ENCODE measurements around the gene NKX3-2. TPM values are rescaled to one million over a fixed set of nuclear protein-coding genes. Genes with fewer than 3 reads are reported as not detected.

Gene NKX3-2
- total RNA-seq, 1 experiment from 2014 or later: 2.4 TPM

DNA sequence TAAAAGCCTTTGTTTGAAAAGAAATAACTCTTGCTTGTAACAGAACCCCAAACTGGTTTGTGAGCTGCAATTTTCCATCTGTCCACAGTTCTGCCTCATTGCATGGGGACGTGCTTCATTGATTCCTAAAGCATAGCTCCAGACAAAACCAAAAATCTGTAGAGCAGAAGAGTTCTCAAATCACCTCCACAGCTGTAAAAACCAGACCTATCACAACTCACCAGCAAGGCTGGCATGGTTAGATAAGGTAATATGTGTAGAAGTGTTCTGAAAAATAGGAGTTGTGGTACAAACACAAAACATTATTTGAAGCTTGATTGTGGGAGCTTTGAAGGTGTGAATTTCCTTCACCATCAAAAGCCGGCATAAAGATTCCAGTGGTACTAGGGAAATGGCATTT, 47.7 kb downstream of the NKX3-2 start:
- POLR2A ChIA-PET (ENCODE audit: low non-redundant PET): no interaction called here
- Histone ChIP-seq H3K9me3 (ENCODE audit: low read depth, low read length, poor library complexity, severe bottlenecking) (no peaks in the 10 kb centered on the region), H3K4me3 (ENCODE audit: low read depth, low read length, poor library complexity, severe bottlenecking) (no peak overlapping the region), H3K36me3 (ENCODE audit: insufficient read depth, low read length, poor library complexity, severe bottlenecking) (no peaks in the 10 kb centered on the region), H3K27ac (ENCODE audit: low read depth, low read length, poor library complexity, severe bottlenecking) (no peak overlapping the region), H3K27me3 (replicated peaks; ENCODE audit: insufficient read depth, low read depth, low read length, poor library complexity) (no peaks in the 10 kb centered on the region), H3K4me1 (ENCODE audit: insufficient read depth, low read length, poor library complexity, severe bottlenecking) (no peaks in the 10 kb centered on the region)
- BruUV-seq (replicated peaks): no TSS peak
- intact Hi-C loops (cut with micrococcal nuclease; ENCODE audit: unreplicated experiment): no loop called here
- CTCF ChIA-PET: no interaction called here
- no peak for DNase-seq (ENCODE audit: low spot score)
- TF ChIP-seq, protein P1, sequence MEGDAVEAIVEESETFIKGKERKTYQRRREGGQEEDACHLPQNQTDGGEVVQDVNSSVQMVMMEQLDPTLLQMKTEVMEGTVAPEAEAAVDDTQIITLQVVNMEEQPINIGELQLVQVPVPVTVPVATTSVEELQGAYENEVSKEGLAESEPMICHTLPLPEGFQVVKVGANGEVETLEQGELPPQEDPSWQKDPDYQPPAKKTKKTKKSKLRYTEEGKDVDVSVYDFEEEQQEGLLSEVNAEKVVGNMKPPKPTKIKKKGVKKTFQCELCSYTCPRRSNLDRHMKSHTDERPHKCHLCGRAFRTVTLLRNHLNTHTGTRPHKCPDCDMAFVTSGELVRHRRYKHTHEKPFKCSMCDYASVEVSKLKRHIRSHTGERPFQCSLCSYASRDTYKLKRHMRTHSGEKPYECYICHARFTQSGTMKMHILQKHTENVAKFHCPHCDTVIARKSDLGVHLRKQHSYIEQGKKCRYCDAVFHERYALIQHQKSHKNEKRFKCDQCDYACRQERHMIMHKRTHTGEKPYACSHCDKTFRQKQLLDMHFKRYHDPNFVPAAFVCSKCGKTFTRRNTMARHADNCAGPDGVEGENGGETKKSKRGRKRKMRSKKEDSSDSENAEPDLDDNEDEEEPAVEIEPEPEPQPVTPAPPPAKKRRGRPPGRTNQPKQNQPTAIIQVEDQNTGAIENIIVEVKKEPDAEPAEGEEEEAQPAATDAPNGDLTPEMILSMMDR (conservative IDR thresholded peaks at IDR 0.05; ENCODE audit: low read depth, low read length): no peak
- no peak for TF ChIP-seq EZH2 (IDR thresholded peaks at IDR 0.05; ENCODE audit: borderline replicate concordance, low read depth, low read length, poor library complexity, severe bottlenecking)

DNA sequence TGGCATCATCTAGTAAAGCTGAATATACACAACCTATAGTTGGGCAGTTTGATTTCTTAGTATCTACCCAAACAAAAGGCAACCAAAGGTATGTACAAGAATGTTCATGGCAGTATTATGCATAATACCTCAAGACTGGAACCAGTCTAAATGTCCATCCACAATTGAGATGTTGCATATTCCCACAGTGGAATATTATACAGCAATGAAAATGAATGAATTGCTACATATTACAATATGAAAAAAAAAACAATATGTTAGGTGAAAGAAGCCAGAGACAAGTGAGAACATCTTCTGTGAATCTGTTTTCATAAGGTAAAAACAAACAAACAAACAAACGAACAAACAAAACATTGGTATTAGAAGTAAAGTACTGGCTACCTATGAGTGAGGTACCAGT, 48.6 kb downstream of the NKX3-2 start:
- H3K9me3 ChIP-seq (ENCODE audit: low read depth, low read length, poor library complexity, severe bottlenecking): no peaks in the 10 kb centered on the region
- H3K27ac ChIP-seq (ENCODE audit: low read depth, low read length, poor library complexity, severe bottlenecking): no peak overlapping the region
- no peaks in the 10 kb centered on the region for H3K27me3 ChIP-seq (replicated peaks; ENCODE audit: insufficient read depth, low read depth, low read length, poor library complexity)
- no peaks in the 10 kb centered on the region for H3K4me1 ChIP-seq (ENCODE audit: insufficient read depth, low read length, poor library complexity, severe bottlenecking)
- H3K36me3 ChIP-seq (ENCODE audit: insufficient read depth, low read length, poor library complexity, severe bottlenecking): no peaks in the 10 kb centered on the region
- no peak for DNase-seq (ENCODE audit: low spot score)
- POLR2A ChIA-PET (ENCODE audit: low non-redundant PET): no interaction called here
- H3K4me3 ChIP-seq (ENCODE audit: low read depth, low read length, poor library complexity, severe bottlenecking): no peak overlapping the region
- intact Hi-C loops (cut with micrococcal nuclease; ENCODE audit: unreplicated experiment): no loop called here
- CTCF ChIA-PET: no interaction called here
- BruUV-seq (replicated peaks): no TSS peak
- TF ChIP-seq, protein P1 (conservative IDR thresholded peaks at IDR 0.05; ENCODE audit: low read depth, low read length): no peak
- no peak for TF ChIP-seq EZH2 (IDR thresholded peaks at IDR 0.05; ENCODE audit: borderline replicate concordance, low read depth, low read length, poor library complexity, severe bottlenecking)

DNA sequence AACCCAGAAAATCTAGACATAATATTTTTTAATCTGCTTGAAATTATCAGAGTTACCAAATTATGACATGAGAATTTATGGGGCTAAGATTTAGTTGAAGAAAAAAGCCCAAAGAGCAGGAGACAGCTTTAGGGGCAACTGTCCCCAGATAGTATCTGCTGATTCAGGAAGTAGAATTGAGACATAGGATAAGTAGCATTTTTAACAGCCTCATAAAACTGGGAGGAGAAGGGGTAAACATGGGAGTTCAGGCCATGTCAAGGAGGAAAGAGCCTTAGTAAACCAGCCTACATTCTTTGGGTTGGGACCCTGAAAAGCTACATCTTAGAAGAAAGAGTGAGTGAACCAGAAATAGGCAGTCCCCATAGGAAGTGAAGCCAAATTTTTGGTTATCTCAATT, 50.5 kb downstream of the NKX3-2 start:
- no peak overlapping the region for H3K27ac ChIP-seq (ENCODE audit: low read depth, low read length, poor library complexity, severe bottlenecking)
- no peak for DNase-seq (ENCODE audit: low spot score)
- no peak overlapping the region for H3K4me3 ChIP-seq (ENCODE audit: low read depth, low read length, poor library complexity, severe bottlenecking)
- H3K27me3 ChIP-seq (replicated peaks; ENCODE audit: insufficient read depth, low read depth, low read length, poor library complexity): no peaks in the 10 kb centered on the region
- intact Hi-C loops (cut with micrococcal nuclease; ENCODE audit: unreplicated experiment): no loop called here
- TF ChIP-seq EZH2 (IDR thresholded peaks at IDR 0.05; ENCODE audit: borderline replicate concordance, low read depth, low read length, poor library complexity, severe bottlenecking): no peak
- TF ChIP-seq, protein P1 (conservative IDR thresholded peaks at IDR 0.05; ENCODE audit: low read depth, low read length): no peak
- H3K9me3 ChIP-seq (ENCODE audit: low read depth, low read length, poor library complexity, severe bottlenecking): no peaks in the 10 kb centered on the region
- BruUV-seq (replicated peaks): no TSS peak
- no peaks in the 10 kb centered on the region for H3K36me3 ChIP-seq (ENCODE audit: insufficient read depth, low read length, poor library complexity, severe bottlenecking)
- CTCF ChIA-PET: no interaction called here
- POLR2A ChIA-PET (ENCODE audit: low non-redundant PET): no interaction called here
- no peaks in the 10 kb centered on the region for H3K4me1 ChIP-seq (ENCODE audit: insufficient read depth, low read length, poor library complexity, severe bottlenecking)

All from A673 (cell line).